IMR-90 (cell line): ENCODE data around the gene TMEM131. TPM values are rescaled to one million over a fixed set of nuclear protein-coding genes. Genes with fewer than 3 reads are reported as not detected.
A peak's percentile ranks its signal among the peaks of the same experiment; 100 is the strongest.

Source experiments
- ATAC-seq: fragments of 200-7000 bp; cut with Tn5 transposase; 2 replicates; pipeline ENCODE4 v1.9.1; 2020; ENCODE audit warnings: low read depth, mild to moderate bottlenecking, moderate library complexity
- BruUV-seq: library from RNA; stranded (reverse); fragments of 400-500 nt; replicated peaks from 2 replicates; lab custom pipeline; 2021; lab: Mats Ljungman, UMichigan
- CTCF ChIA-PET: fragments of 300-600 bp; formaldehyde crosslinking; extraction: SDS; loops from one replicate; lab custom pipeline; 2021; ENCODE audit warnings: antibody characterized with exemption; lab: Yijun Ruan, JAX
- POLR2A ChIA-PET: fragments of 300-600 bp; sonication (Branson Sonifier 250); formaldehyde crosslinking; loops from one replicate; lab custom pipeline; 2022; ENCODE audit warnings: antibody characterized with exemption; ENCODE audit not compliant: unreplicated experiment; lab: Charles Lee
- DNase-seq: peaks from one replicate; pipeline ENCODE4 v3.0.0; 2013
- H2AFZ ChIP-seq: replicated peaks from 2 replicates; pipeline ENCODE3; 2013; ENCODE audit warnings: low read length, mild to moderate bottlenecking; ENCODE audit not compliant: poor library complexity
- H2AK5ac ChIP-seq: 2 replicates; pipeline ENCODE4 v1.6.1; 2013; ENCODE audit warnings: low read depth, low read length, inconsistent platforms
- H2AK9ac ChIP-seq: replicated peaks from 2 replicates; pipeline ENCODE3; 2013; ENCODE audit warnings: mild to moderate bottlenecking, low read depth, low read length, moderate library complexity; ENCODE audit not compliant: poor library complexity
- H2BK120ac ChIP-seq: 2 replicates; pipeline ENCODE4 v1.6.1; 2013; ENCODE audit warnings: low read depth, low read length, inconsistent platforms
- H2BK15ac ChIP-seq: 3 replicates; pipeline ENCODE4 v1.6.1; 2013; ENCODE audit warnings: low read depth, low read length, inconsistent platforms
- H2BK20ac ChIP-seq: 2 replicates; pipeline ENCODE4 v1.6.1; 2013; ENCODE audit warnings: low read depth, mild to moderate bottlenecking, inconsistent platforms, low read length, moderate library complexity
- H2BK5ac ChIP-seq: 2 replicates; pipeline ENCODE4 v1.6.1; 2013; ENCODE audit warnings: mild to moderate bottlenecking, low read depth, low read length, inconsistent platforms; ENCODE audit not compliant: poor library complexity, severe bottlenecking
- H3K14ac ChIP-seq: replicated peaks from 2 replicates; pipeline ENCODE4 v1.6.1; 2013; ENCODE audit warnings: low read depth, low read length, inconsistent platforms
- H3K18ac ChIP-seq: 2 replicates; pipeline ENCODE4 v1.6.1; 2013; ENCODE audit warnings: low read depth, low read length, control low read depth
- H3K23ac ChIP-seq: 2 replicates; pipeline ENCODE4 v1.6.1; 2013; ENCODE audit warnings: low read depth, low read length, inconsistent platforms
- H3K27ac ChIP-seq: 2 replicates; pipeline ENCODE4 v1.5.1; 2013; ENCODE audit warnings: mild to moderate bottlenecking, control low read depth, low read length; ENCODE audit not compliant: insufficient read depth
- H3K27me3 ChIP-seq: 2 replicates; pipeline ENCODE4 v1.6.1; 2013; ENCODE audit warnings: low read length; ENCODE audit not compliant: control insufficient read depth, insufficient read depth
- H3K36me3 ChIP-seq: 2 replicates; pipeline ENCODE4 v1.6.1; 2013; ENCODE audit warnings: low read length, mixed read lengths; ENCODE audit not compliant: control insufficient read depth, insufficient read depth
- H3K4ac ChIP-seq: 2 replicates; pipeline ENCODE4 v1.6.1; 2013; ENCODE audit warnings: low read depth, low read length, inconsistent platforms
- H3K4me1 ChIP-seq: 2 replicates; pipeline ENCODE4 v1.6.1; 2013; ENCODE audit warnings: low read length, mixed read lengths; ENCODE audit not compliant: control insufficient read depth, insufficient read depth
- H3K4me2 ChIP-seq: 2 replicates; pipeline ENCODE4 v1.6.1; 2013; ENCODE audit warnings: low read depth, mild to moderate bottlenecking, control low read depth, low read length, moderate library complexity
- H3K4me3 ChIP-seq: 2 replicates; pipeline ENCODE4 v1.5.1; 2013; ENCODE audit warnings: low read depth, mild to moderate bottlenecking, control low read depth, low read length, moderate library complexity; ENCODE audit not compliant: insufficient read depth
- H3K56ac ChIP-seq: 2 replicates; pipeline ENCODE4 v1.6.1; 2013; ENCODE audit warnings: low read length, inconsistent platforms; ENCODE audit not compliant: insufficient read depth; ENCODE audit errors: extremely low read depth
- H3K79me1 ChIP-seq, 2 experiments: 2 replicates each; pipeline ENCODE4 v1.6.1; 2013; ENCODE audit warnings: low read length in 2 of 2, inconsistent platforms in 1 of 2, low read depth in 1 of 2
- H3K9ac ChIP-seq: 2 replicates; pipeline ENCODE4 v1.6.1; 2013; ENCODE audit warnings: low read depth, low read length, control low read depth
- H3K9me1 ChIP-seq: 2 replicates; pipeline ENCODE4 v1.6.1; 2013; ENCODE audit warnings: low read length, inconsistent platforms; ENCODE audit not compliant: insufficient read depth
- H3K9me3 ChIP-seq: 2 replicates; pipeline ENCODE4 v1.6.1; 2013; ENCODE audit warnings: low read length; ENCODE audit not compliant: control insufficient read depth, insufficient read depth
- H4K20me1 ChIP-seq: 2 replicates; pipeline ENCODE4 v1.6.1; 2013; ENCODE audit warnings: low read length, inconsistent platforms; ENCODE audit not compliant: insufficient read depth
- H4K5ac ChIP-seq: 2 replicates; pipeline ENCODE4 v1.6.1; 2013; ENCODE audit warnings: mild to moderate bottlenecking, low read depth, low read length, control low read depth
- H4K8ac ChIP-seq, 2 experiments: 2 replicates each; pipeline ENCODE4 v1.6.1; 2013; ENCODE audit warnings: low read depth in 2 of 2, low read length in 2 of 2, control low read depth in 1 of 2, inconsistent platforms in 1 of 2
- H4K91ac ChIP-seq: 2 replicates; pipeline ENCODE4 v1.6.1; 2013; ENCODE audit warnings: low read depth, low read length, inconsistent platforms; ENCODE audit not compliant: insufficient read depth
- BHLHE40 ChIP-seq: fragments of 150-350 bp; IDR thresholded peaks from 2 replicates; pipeline ENCODE4 v1.6.1; 2016; ENCODE audit warnings: mild to moderate bottlenecking, low read depth, low read length
- CEBPB ChIP-seq: IDR thresholded peaks from 2 replicates; pipeline ENCODE4 v1.6.1; 2012; ENCODE audit warnings: low read depth, low read length, improper control_type of control experiment
- CHD1 ChIP-seq: IDR thresholded peaks from 2 replicates; pipeline ENCODE4 v1.6.1; 2012; ENCODE audit warnings: low read depth, low read length, improper control_type of control experiment
- CTCF ChIP-seq: conservative IDR thresholded peaks from 2 replicates; pipeline ENCODE4 v1.5.1; 2012; ENCODE audit warnings: mild to moderate bottlenecking, low read depth, low read length, improper control_type of control experiment
- ELK1 ChIP-seq: fragments of 150-350 bp; IDR thresholded peaks from 2 replicates; pipeline ENCODE4 v1.6.1; 2016; ENCODE audit warnings: low read depth, mild to moderate bottlenecking, low read length, moderate library complexity, borderline replicate concordance
- FOS ChIP-seq: fragments of 150-350 bp; IDR thresholded peaks from 2 replicates; pipeline ENCODE4 v1.6.1; 2016; ENCODE audit warnings: low read depth, low read length
- MAFK ChIP-seq: IDR thresholded peaks from 2 replicates; pipeline ENCODE4 v1.6.1; 2012; ENCODE audit warnings: low read depth, low read length, improper control_type of control experiment
- MAZ ChIP-seq: IDR thresholded peaks from 2 replicates; pipeline ENCODE4 v1.6.1; 2012; ENCODE audit warnings: low read depth, mild to moderate bottlenecking, low read length, improper control_type of control experiment, moderate library complexity, borderline replicate concordance
- MXI1 ChIP-seq: IDR thresholded peaks from 2 replicates; pipeline ENCODE4 v1.6.1; 2012; ENCODE audit warnings: low read depth, mild to moderate bottlenecking, low read length, moderate library complexity, borderline replicate concordance
- NFE2L2 ChIP-seq: fragments of 150-350 bp; IDR thresholded peaks from 2 replicates; pipeline ENCODE4 v1.6.1; 2016; ENCODE audit warnings: low read depth, mild to moderate bottlenecking, low read length
- POLR2A ChIP-seq: IDR thresholded peaks from 2 replicates; pipeline ENCODE4 v1.6.1; 2012; ENCODE audit warnings: mild to moderate bottlenecking, low read depth, low read length
- RAD21 ChIP-seq: IDR thresholded peaks from 2 replicates; pipeline ENCODE4 v1.6.1; 2012; ENCODE audit warnings: low read length, improper control_type of control experiment
- RFX5 ChIP-seq: IDR thresholded peaks from 2 replicates; pipeline ENCODE4 v1.8.0; 2012; ENCODE audit warnings: low read depth, mild to moderate bottlenecking, low read length, moderate library complexity
- SMC3 ChIP-seq: fragments of 150-350 bp; IDR thresholded peaks from 2 replicates; pipeline ENCODE4 v1.6.1; 2016; ENCODE audit warnings: low read depth, mild to moderate bottlenecking, antibody characterized with exemption, low read length, moderate library complexity
- WGBS, 2 experiments: methylation state at CpG; one replicate each; pipeline versions ENCODE4 v1.1.5 to v1.1.7; 2013; ENCODE audit warnings: missing lambda C conversion rate in 2 of 2; ENCODE audit not compliant: insufficient read length in 1 of 2; ENCODE audit errors: extremely low coverage in 2 of 2; 5-methylcytosine and 5-hydroxymethylcytosine counted together
- dilution Hi-C: fragments of 300-500 bp; cut with HindIII; formaldehyde crosslinking; loops from one replicate; pipeline ENCODE4 v1.14.3; 2018; ENCODE audit warnings: low sequenced_read_pairs; ENCODE audit not compliant: unreplicated experiment
- in situ Hi-C: fragments of 300-500 bp; cut with MboI; formaldehyde crosslinking; loops from 3 replicates; pipeline ENCODE4 v1.14.3; 2019; ENCODE audit warnings: low sequenced_read_pairs, inconsistent platforms, mixed read lengths
- intact Hi-C: fragments of 100-400 bp; cut with micrococcal nuclease; formaldehyde crosslinking; loops from 2 replicates; pipeline ENCODE4 v1.10.0; 2022
- polyA plus RNA-seq, 3 experiments: library from polyadenylated mRNA; depleted of rRNA; stranded (reverse); fragments of >200 nt; gene quantifications; 2 replicates each; pipeline ENCODE4 v1.2.3, GENCODE V29; 2012; ENCODE audit warnings: low replicate concordance in 1 of 3
- total RNA-seq: library from RNA; depleted of rRNA; stranded (reverse); fragments of >200 nt; gene quantifications from 2 replicates; pipeline ENCODE4 v1.2.3, GENCODE V29; 2012
- TF ChIP-seq, protein P1 (sequence below): fragments of 150-350 bp; IDR thresholded peaks from 2 replicates; pipeline ENCODE4 v1.6.1; 2017; ENCODE audit warnings: mild to moderate bottlenecking, antibody characterized with exemption, low read length, low read depth

Gene TMEM131
- total and polyA plus RNA-seq, 2 of the 4 experiments (the other 2 are of a cell fraction), result 13.3 to 14.0 TPM

GRCh38 chr2:97739020-97739892 lies 256.5 kb downstream of the TMEM131 start:
- no peaks in the 10 kb centered on the region for H3K9me3 ChIP-seq
- no peak overlapping the region for H3K56ac ChIP-seq
- no peak overlapping the region for H4K5ac ChIP-seq
- 0 out of 2 replicates have a peak, but pooled peaks cover 2% of the 10 kb centered on the region for H3K36me3 ChIP-seq
- ATAC-seq, result no peak
- H2AK5ac ChIP-seq, result no peak overlapping the region
- no peak overlapping the region for H2BK5ac ChIP-seq
- intact Hi-C loops (no loop called here), dilution Hi-C loops (no loop called here), in situ Hi-C loops (no loop called here)
- no peak overlapping the region for H3K18ac ChIP-seq
- H3K14ac ChIP-seq, result no peak overlapping the region
- no TSS peak for BruUV-seq
- H3K23ac ChIP-seq, result no peak overlapping the region
- H4K20me1 ChIP-seq, result no peaks in the 10 kb centered on the region
- ChIA-PET CTCF (interaction anchor here (0.8 to 1.5 kb wide), 2 partner anchors 14 to 645 kb away, joined by 3 to 8 read pairs; no protein-coding TSS in a partner anchor), POLR2A (no interaction called here)
- no peak overlapping the region for H3K9ac ChIP-seq
- no peak overlapping the region for H2BK15ac ChIP-seq
- WGBS, 2 experiments, result 65% methylated on average over 2 of the region's 23 CpGs; no CpG with 5 or more reads in 1 of the 2 experiments
- H3K79me1 ChIP-seq, result no peaks in the 10 kb centered on the region
- no peak overlapping the region for H2BK20ac ChIP-seq
- no peaks in the 10 kb centered on the region for H3K4me1 ChIP-seq
- H3K27ac ChIP-seq, result no peak overlapping the region
- DNase-seq, result no peak
- no peak overlapping the region for H4K8ac ChIP-seq
- H2BK120ac ChIP-seq, result no peak overlapping the region
- H2AFZ ChIP-seq, result peak overlapping the region; percentile 38
- H3K9me1 ChIP-seq, result no peaks in the 10 kb centered on the region
- H3K4me2 ChIP-seq, result no peak overlapping the region
- no peak overlapping the region for H3K4me3 ChIP-seq
- H2AK9ac ChIP-seq, result no peak overlapping the region
- no peak overlapping the region for H3K4ac ChIP-seq
- H4K91ac ChIP-seq, result no peak overlapping the region
- H3K27me3 ChIP-seq, result no peaks in the 10 kb centered on the region; the same call in 1 of the 2 replicates
- TF ChIP-seq SMC3, result no peak
- TF ChIP-seq RAD21, result no peak
- no peak for TF ChIP-seq MAZ
- no peak for TF ChIP-seq ELK1
- TF ChIP-seq CEBPB, result no peak
- TF ChIP-seq NFE2L2, result no peak
- TF ChIP-seq CHD1, result no peak
- TF ChIP-seq MXI1, result no peak
- no peak for TF ChIP-seq BHLHE40
- TF ChIP-seq RFX5, result no peak
- TF ChIP-seq POLR2A, result no peak
- TF ChIP-seq CTCF, result no peak
- no peak for TF ChIP-seq MAFK
- no peak for TF ChIP-seq FOS
- TF ChIP-seq, protein P1, sequence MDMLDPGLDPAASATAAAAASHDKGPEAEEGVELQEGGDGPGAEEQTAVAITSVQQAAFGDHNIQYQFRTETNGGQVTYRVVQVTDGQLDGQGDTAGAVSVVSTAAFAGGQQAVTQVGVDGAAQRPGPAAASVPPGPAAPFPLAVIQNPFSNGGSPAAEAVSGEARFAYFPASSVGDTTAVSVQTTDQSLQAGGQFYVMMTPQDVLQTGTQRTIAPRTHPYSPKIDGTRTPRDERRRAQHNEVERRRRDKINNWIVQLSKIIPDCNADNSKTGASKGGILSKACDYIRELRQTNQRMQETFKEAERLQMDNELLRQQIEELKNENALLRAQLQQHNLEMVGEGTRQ, result no peak
